CD8-positive, alpha-beta memory T cell (primary cell): Measurements from ENCODE around the gene IL22RA2. TPM values are rescaled to one million over a fixed set of nuclear protein-coding genes. Genes with fewer than 3 reads are reported as not detected.
A peak's percentile ranks its signal among the peaks of the same experiment; 100 is the strongest.
"Not testable (repeated sequence)": the region's sequence is repeated elsewhere in the genome, so short reads cannot be mapped to it uniquely, and the experiment has no call there.

Experiments used
- CTCF ChIA-PET: fragments of 350-600 bp; sonication (Branson Sonifier 250); formaldehyde crosslinking; loops from one replicate; lab custom pipeline; 2021; ENCODE audit warnings: antibody characterized with exemption; lab: Charles Lee
- POLR2A ChIA-PET: fragments of 350-600 bp; sonication (Branson Sonifier 250); formaldehyde crosslinking; loops from one replicate; lab custom pipeline; 2021; ENCODE audit warnings: antibody characterized with exemption; lab: Charles Lee
- DNase-seq, 5 donors: peaks; one replicate each; pipeline versions ENCODE4 v3.0.0 to v3.0.0-alpha.2; 2020 to 2022; ENCODE audit warnings: mixed read lengths in 1 of 5
- H3K27ac ChIP-seq: one replicate; pipeline ENCODE4 v1.7.0; 2013; ENCODE audit warnings: low read depth, mild to moderate bottlenecking, low read length, moderate library complexity
- H3K27me3 ChIP-seq: 2 replicates; pipeline ENCODE4 v1.7.0; 2013; ENCODE audit warnings: low read length, mild to moderate bottlenecking; ENCODE audit not compliant: insufficient read depth, poor library complexity, severe bottlenecking
- H3K36me3 ChIP-seq: 2 replicates; pipeline ENCODE4 v1.7.0; 2013; ENCODE audit warnings: mild to moderate bottlenecking, low read length, moderate library complexity; ENCODE audit not compliant: insufficient read depth
- H3K4me1 ChIP-seq: 2 replicates; pipeline ENCODE4 v1.7.0; 2013; ENCODE audit warnings: mild to moderate bottlenecking, low read length, moderate library complexity; ENCODE audit not compliant: insufficient read depth
- H3K4me3 ChIP-seq: 2 replicates; pipeline ENCODE4 v1.7.0; 2013; ENCODE audit warnings: mild to moderate bottlenecking, low read length
- H3K9me3 ChIP-seq: 2 replicates; pipeline ENCODE4 v1.7.0; 2013; ENCODE audit warnings: mild to moderate bottlenecking, low read length
- H3K27ac Mint-ChIP-seq, 8 donors: one replicate each; pipeline ENCODE4 v1.8.0; 2020 to 2021; ENCODE audit warnings: mixed read lengths in 8 of 8, mild to moderate bottlenecking in 6 of 8, inconsistent platforms in 3 of 8, moderate library complexity in 3 of 8
- H3K27me3 Mint-ChIP-seq, 2 donors: one replicate each; pipeline ENCODE4 v1.8.0; 2020 to 2021; ENCODE audit warnings: mixed read lengths in 2 of 2, mild to moderate bottlenecking in 1 of 2, moderate library complexity in 1 of 2
- H3K36me3 Mint-ChIP-seq, 3 donors: one replicate each; pipeline ENCODE4 v1.8.0; 2020 to 2021; ENCODE audit warnings: mixed read lengths in 3 of 3, inconsistent platforms in 1 of 3, mild to moderate bottlenecking in 1 of 3
- H3K4me1 Mint-ChIP-seq, 3 donors: one replicate each; pipeline ENCODE4 v1.8.0; 2020 to 2021; ENCODE audit warnings: mixed read lengths in 3 of 3, inconsistent platforms in 1 of 3, mild to moderate bottlenecking in 1 of 3
- H3K4me3 Mint-ChIP-seq, 7 donors: one replicate each; pipeline ENCODE4 v1.8.0; 2020 to 2021; ENCODE audit warnings: mixed read lengths in 7 of 7, mild to moderate bottlenecking in 6 of 7, moderate library complexity in 4 of 7, inconsistent platforms in 2 of 7
- H3K9me3 Mint-ChIP-seq, 5 donors: one replicate each; pipeline ENCODE4 v1.8.0; 2020 to 2022; ENCODE audit warnings: mixed read lengths in 5 of 5, mild to moderate bottlenecking in 3 of 5, moderate library complexity in 2 of 5, inconsistent platforms in 1 of 5
- polyA plus RNA-seq: library from polyadenylated mRNA; unstranded; fragments of 300-500 nt; fragmentation: Illumina TruSeq; gene quantifications from one replicate; pipeline ENCODE4 v1.2.3, GENCODE V29; 2021
- total RNA-seq, 2 experiments: library from RNA; stranded (reverse); gene quantifications; one replicate each; pipeline ENCODE4 v1.2.3, GENCODE V29; 2021

Gene IL22RA2
- total and polyA plus RNA-seq, 3 experiments from 2014 or later = not detected

GRCh38 chr6:137216875-137217553, 43.6 kb upstream of the IL22RA2 start:
- Mint-ChIP-seq H3K36me3 (peaks cover 0 to 18% (median 9%) of the 10 kb centered on the region in 3 donors), H3K9me3 (peaks cover 0 to 2% (median 0%) of the 10 kb centered on the region in 5 donors), H3K4me3 (peak overlapping the region; percentile 94 to 100 (median 98)), H3K27ac (peak overlapping the region; percentile 65 to 100 (median 90)), H3K4me1 (peaks cover 60 to 84% (median 82%) of the 10 kb centered on the region in 3 donors), H3K27me3 (no peaks in the 10 kb centered on the region)
- Histone ChIP-seq H3K4me3 (peak overlapping the region; percentile 95), H3K27ac (peak overlapping the region; percentile 94), H3K9me3 (no peaks in the 10 kb centered on the region), H3K4me1 (peaks cover 54% of the 10 kb centered on the region), H3K36me3 (no peaks in the 10 kb centered on the region), H3K27me3 (no peaks in the 10 kb centered on the region)
- POLR2A ChIA-PET = interaction anchor here (0.6 kb wide), 2 partner anchors 25 to 79 kb away, joined by 3 read pairs; no protein-coding TSS in a partner anchor
- no peak for DNase-seq
- CTCF ChIA-PET = interaction anchor here (1.0 kb wide), 1 partner anchor 55 kb away, joined by 3 read pairs; no protein-coding TSS in a partner anchor

- H3K4me3 ChIP-seq = no peak overlapping the region
These were observed 42.7 kb upstream of the IL22RA2 start for GRCh38 chr6:137216106-137216505.

GRCh38 chr6:137215630-137216029, 42.2 kb upstream of the IL22RA2 start:
- H3K27me3 Mint-ChIP-seq, CTCF ChIA-PET, POLR2A ChIA-PET, H3K27me3 ChIP-seq, H3K9me3 Mint-ChIP-seq, H3K36me3 ChIP-seq, DNase-seq, H3K27ac ChIP-seq, H3K9me3 ChIP-seq, H3K4me3 ChIP-seq: not testable (repeated sequence)
- peaks cover 54% of the 10 kb centered on the region for H3K4me1 ChIP-seq
- peaks cover 0 to 18% (median 11%) of the 10 kb centered on the region in 3 donors for H3K36me3 Mint-ChIP-seq
- peaks cover 71 to 93% (median 91%) of the 10 kb centered on the region in 3 donors for H3K4me1 Mint-ChIP-seq
- peak overlapping the region in 6 of 8 donors; percentile 61 to 95 (median 70) for H3K27ac Mint-ChIP-seq
- H3K4me3 Mint-ChIP-seq = peak overlapping the region; percentile 22 to 76 (median 49)

More at GRCh38 chr6:137216106-137216505, 42.7 kb upstream of the IL22RA2 start:
- peak overlapping the region; percentile 94 to 100 (median 98) for H3K4me3 Mint-ChIP-seq
- H3K27ac Mint-ChIP-seq = peak overlapping the region; percentile 65 to 100 (median 90)
- H3K36me3 Mint-ChIP-seq = peaks cover 0 to 18% (median 11%) of the 10 kb centered on the region in 3 donors
- H3K9me3 ChIP-seq = no peaks in the 10 kb centered on the region
- no peaks in the 10 kb centered on the region for H3K36me3 ChIP-seq
- peaks cover 54% of the 10 kb centered on the region for H3K4me1 ChIP-seq
- H3K4me1 Mint-ChIP-seq = peaks cover 68 to 91% (median 91%) of the 10 kb centered on the region in 3 donors
- no peaks in the 10 kb centered on the region for H3K27me3 Mint-ChIP-seq
- no peak overlapping the region for H3K27ac ChIP-seq
- H3K27me3 ChIP-seq = no peaks in the 10 kb centered on the region
- H3K9me3 Mint-ChIP-seq = peaks cover 0 to 2% (median 0%) of the 10 kb centered on the region in 5 donors
- no peak for DNase-seq
- CTCF ChIA-PET = no interaction called here
- POLR2A ChIA-PET = interaction anchor here (0.6 kb wide), 1 partner anchor 25 kb away, joined by 3 read pairs; no protein-coding TSS in a partner anchor

- H3K27me3 ChIP-seq = no peaks in the 10 kb centered on the region
- Mint-ChIP-seq H3K27ac (peak overlapping the region in 4 of 8 donors; percentile 5 to 83 (median 47)), H3K36me3 (peaks cover under 1 to 20% (median 12%) of the 10 kb centered on the region in 3 donors), H3K4me1 (peaks cover 71 to 93% (median 91%) of the 10 kb centered on the region in 3 donors), H3K4me3 (peak overlapping the region in 3 of 7 donors; percentile 32 to 67 (median 38)), H3K27me3 (no peaks in the 10 kb centered on the region), H3K9me3 (peaks cover 0 to 2% (median 0%) of the 10 kb centered on the region in 5 donors)
- CTCF ChIA-PET = no interaction called here
- no peaks in the 10 kb centered on the region for H3K9me3 ChIP-seq
- no peak overlapping the region for H3K27ac ChIP-seq
- H3K4me1 ChIP-seq = peaks cover 48% of the 10 kb centered on the region
- DNase-seq = no peak
- POLR2A ChIA-PET = no interaction called here
- no peaks in the 10 kb centered on the region for H3K36me3 ChIP-seq
- no peak overlapping the region for H3K4me3 ChIP-seq
These were observed 41.5 kb upstream of the IL22RA2 start for GRCh38 chr6:137214931-137215330.

GRCh38 chr6:137213813-137214212, 40.4 kb upstream of the IL22RA2 start:
- H3K27ac Mint-ChIP-seq = peak overlapping the region in 6 of 8 donors; percentile 6 to 94 (median 66)
- CTCF ChIA-PET = no interaction called here
- H3K36me3 Mint-ChIP-seq = peaks cover 11 to 27% (median 18%) of the 10 kb centered on the region in 3 donors
- peaks cover 74 to 97% (median 97%) of the 10 kb centered on the region in 3 donors for H3K4me1 Mint-ChIP-seq
- Histone ChIP-seq H3K4me1 (peaks cover 43% of the 10 kb centered on the region), H3K4me3 (no peak overlapping the region), H3K27me3 (no peaks in the 10 kb centered on the region), H3K27ac (no peak overlapping the region), H3K36me3 (no peaks in the 10 kb centered on the region), H3K9me3 (no peaks in the 10 kb centered on the region)
- no peaks in the 10 kb centered on the region for H3K27me3 Mint-ChIP-seq
- peaks cover 0 to 2% (median 0%) of the 10 kb centered on the region in 5 donors for H3K9me3 Mint-ChIP-seq
- POLR2A ChIA-PET = no interaction called here
- peak overlapping the region; percentile 13 to 82 (median 56) for H3K4me3 Mint-ChIP-seq
- DNase-seq = no peak

GRCh38 chr6:137213331-137213740, 39.9 kb upstream of the IL22RA2 start:
- Mint-ChIP-seq H3K9me3 (no peaks in the 10 kb centered on the region), H3K4me3 (peak overlapping the region; percentile 13 to 82 (median 56)), H3K27ac (peak overlapping the region in 6 of 8 donors; percentile 19 to 94 (median 66)), H3K4me1 (peaks cover 77 to 97% (median 95%) of the 10 kb centered on the region in 3 donors), H3K36me3 (peaks cover 11 to 23% (median 16%) of the 10 kb centered on the region in 3 donors), H3K27me3 (no peaks in the 10 kb centered on the region)
- POLR2A ChIA-PET = no interaction called here
- H3K4me3 ChIP-seq = no peak overlapping the region
- no peaks in the 10 kb centered on the region for H3K27me3 ChIP-seq
- CTCF ChIA-PET = no interaction called here
- no peaks in the 10 kb centered on the region for H3K36me3 ChIP-seq
- no peaks in the 10 kb centered on the region for H3K9me3 ChIP-seq
- no peak for DNase-seq
- H3K4me1 ChIP-seq = peaks cover 42% of the 10 kb centered on the region
- no peak overlapping the region for H3K27ac ChIP-seq

GRCh38 chr6:137211910-137212309, 38.5 kb upstream of the IL22RA2 start:
- POLR2A ChIA-PET = no interaction called here
- H3K4me1 ChIP-seq = peaks cover 28% of the 10 kb centered on the region

GRCh38 chr6:137210903-137211302, 37.5 kb upstream of the IL22RA2 start:
- Histone ChIP-seq H3K9me3 (no peaks in the 10 kb centered on the region), H3K27me3 (no peaks in the 10 kb centered on the region), H3K36me3 (no peaks in the 10 kb centered on the region), H3K27ac (no peak overlapping the region), H3K4me1 (peaks cover 19% of the 10 kb centered on the region), H3K4me3 (no peak overlapping the region)
- Mint-ChIP-seq H3K27me3 (no peaks in the 10 kb centered on the region), H3K36me3 (peaks cover 23 to 39% (median 25%) of the 10 kb centered on the region in 3 donors), H3K4me1 (peaks cover 71 to 89% (median 88%) of the 10 kb centered on the region in 3 donors), H3K27ac (peak overlapping the region in 4 of 8 donors; percentile 33 to 74 (median 60)), H3K9me3 (peaks cover 0 to 2% (median 0%) of the 10 kb centered on the region in 5 donors), H3K4me3 (peak overlapping the region in 1 of 7 donors; percentile 8)
- no peak for DNase-seq
- CTCF ChIA-PET = no interaction called here
- POLR2A ChIA-PET = no interaction called here

More at GRCh38 chr6:137211910-137212309, 38.5 kb upstream of the IL22RA2 start:
- CTCF ChIA-PET = no interaction called here
- Mint-ChIP-seq H3K27me3 (no peaks in the 10 kb centered on the region), H3K9me3 (peaks cover 0 to 2% (median 0%) of the 10 kb centered on the region in 5 donors), H3K4me3 (peak overlapping the region in 5 of 7 donors; percentile 2 to 86 (median 32)), H3K4me1 (peaks cover 74 to 93% (median 93%) of the 10 kb centered on the region in 3 donors), H3K27ac (peak overlapping the region in 5 of 8 donors; percentile 2 to 57 (median 21)), H3K36me3 (peaks cover 20 to 32% (median 21%) of the 10 kb centered on the region in 3 donors)
- no peak for DNase-seq
- H3K27me3 ChIP-seq = no peaks in the 10 kb centered on the region
- H3K9me3 ChIP-seq = no peaks in the 10 kb centered on the region
- no peak overlapping the region for H3K4me3 ChIP-seq
- H3K27ac ChIP-seq = no peak overlapping the region
- H3K36me3 ChIP-seq = no peaks in the 10 kb centered on the region
